HEK293 (cell line): ENCODE results near the gene IQCE.

Experiments
- CTCF ChIA-PET: fragments of 350-600 bp; formaldehyde crosslinking; extraction: SDS; loops from one replicate; lab custom pipeline; 2021; ENCODE audit warnings: antibody characterized with exemption; lab: Yijun Ruan, JAX
- POLR2A ChIA-PET: fragments of 300-600 bp; formaldehyde crosslinking; extraction: SDS; loops from one replicate; lab custom pipeline; 2020; ENCODE audit warnings: antibody characterized with exemption, inconsistent platforms; lab: Yijun Ruan, JAX
- H3K27ac ChIP-seq: fragments of 200-500 bp; sonication (Bioruptor generic); 2 replicates; pipeline ENCODE4 v1.5.1; 2014; ENCODE audit warnings: low read depth, low read length, control low read depth, inconsistent platforms; ENCODE audit errors: extremely low read depth
- H3K36me3 ChIP-seq, 2 experiments: fragments of 200-500 bp in 1 of 2; sonication (Bioruptor generic) in 1 of 2; 1 replicate in 1 of 2; 2 replicates in 1 of 2; pipeline ENCODE4 v1.5.1; 2014 to 2017; ENCODE audit warnings: inconsistent platforms in 2 of 2, low read length in 2 of 2; ENCODE audit not compliant: control insufficient read depth in 2 of 2, insufficient read depth in 1 of 2
- H3K4me1 ChIP-seq: fragments of 200-500 bp; sonication (Bioruptor generic); 2 replicates; pipeline ENCODE4 v1.5.1; 2014; ENCODE audit warnings: mild to moderate bottlenecking, low read length, inconsistent platforms; ENCODE audit not compliant: control insufficient read depth, insufficient read depth
- H3K4me3 ChIP-seq: 2 replicates; pipeline ENCODE4 v1.5.1; 2011; ENCODE audit warnings: low read depth, mild to moderate bottlenecking, control low read depth, low read length, moderate library complexity
- H3K9me3 ChIP-seq: fragments of 200-500 bp; sonication (Bioruptor generic); 2 replicates; pipeline ENCODE4 v1.5.1; 2014; ENCODE audit warnings: low read depth, low read length, inconsistent platforms; ENCODE audit not compliant: control insufficient read depth, insufficient read depth
- CTCF ChIP-seq: fragments of 450-650 bp; formaldehyde crosslinking; IDR thresholded peaks from 2 replicates; pipeline ENCODE4 v1.5.1; 2016; ENCODE audit warnings: missing biosample characterization, missing genetic modification characterization
- ELK4 ChIP-seq: IDR thresholded peaks from 2 replicates; pipeline ENCODE4 v1.6.1; 2011; ENCODE audit warnings: mild to moderate bottlenecking, low read depth, low read length, borderline replicate concordance
- MZF1 ChIP-seq: fragments of 450-650 bp; formaldehyde crosslinking; IDR thresholded peaks from 2 replicates; pipeline ENCODE4 v1.5.1; 2017; ENCODE audit warnings: missing biosample characterization, missing genetic modification characterization, borderline replicate concordance
- PATZ1 ChIP-seq: fragments of 450-650 bp; formaldehyde crosslinking; IDR thresholded peaks from 2 replicates; pipeline ENCODE4 v1.5.1; 2016; ENCODE audit warnings: missing biosample characterization, missing genetic modification characterization
- TSHZ1 ChIP-seq: fragments of 450-650 bp; formaldehyde crosslinking; IDR thresholded peaks from 2 replicates; pipeline ENCODE4 v1.5.1; 2016; ENCODE audit warnings: missing biosample characterization, missing genetic modification characterization, borderline replicate concordance
- ZNF148 ChIP-seq: fragments of 450-650 bp; formaldehyde crosslinking; IDR thresholded peaks from 2 replicates; pipeline ENCODE4 v1.5.0; 2017; ENCODE audit warnings: missing biosample characterization, missing genetic modification characterization, borderline replicate concordance
- ZNF157 ChIP-seq: fragments of 450-650 bp; formaldehyde crosslinking; IDR thresholded peaks from 2 replicates; pipeline ENCODE4 v1.5.1; 2016; ENCODE audit warnings: missing biosample characterization, missing genetic modification characterization
- ZNF292 ChIP-seq: fragments of 450-650 bp; formaldehyde crosslinking; IDR thresholded peaks from 2 replicates; pipeline ENCODE4 v1.5.1; 2016; ENCODE audit warnings: low read depth, missing biosample characterization, missing genetic modification characterization, borderline replicate concordance
- ZNF366 ChIP-seq: fragments of 450-650 bp; formaldehyde crosslinking; conservative IDR thresholded peaks from 2 replicates; pipeline ENCODE4 v1.5.1; 2016; ENCODE audit warnings: missing biosample characterization, missing genetic modification characterization
- ZNF518A ChIP-seq: fragments of 450-650 bp; formaldehyde crosslinking; conservative IDR thresholded peaks from 2 replicates; pipeline ENCODE4 v1.5.1; 2016; ENCODE audit warnings: low read depth, missing biosample characterization, missing genetic modification characterization
- ZNF580 ChIP-seq: fragments of 450-650 bp; formaldehyde crosslinking; IDR thresholded peaks from 2 replicates; pipeline ENCODE4 v1.5.1; 2016; ENCODE audit warnings: missing biosample characterization, missing genetic modification characterization
- ZNF626 ChIP-seq: fragments of 450-650 bp; sonication (Bioruptor Pico); formaldehyde crosslinking; IDR thresholded peaks from 2 replicates; pipeline ENCODE4 v1.5.1; 2018; ENCODE audit warnings: missing biosample characterization, missing genetic modification characterization, inconsistent platforms
- ZNF654 ChIP-seq: fragments of 450-650 bp; formaldehyde crosslinking; IDR thresholded peaks from 2 replicates; pipeline ENCODE4 v1.5.1; 2016; ENCODE audit warnings: low read depth, missing biosample characterization, missing genetic modification characterization
- ZNF670 ChIP-seq: fragments of 450-650 bp; formaldehyde crosslinking; IDR thresholded peaks from 2 replicates; pipeline ENCODE4 v1.5.1; 2016; ENCODE audit warnings: missing biosample characterization, missing genetic modification characterization, low read depth
- ZNF791 ChIP-seq: fragments of 450-650 bp; formaldehyde crosslinking; IDR thresholded peaks from 2 replicates; pipeline ENCODE4 v1.5.1; 2016; ENCODE audit warnings: missing biosample characterization, missing genetic modification characterization
- ZSCAN16 ChIP-seq: fragments of 450-650 bp; formaldehyde crosslinking; IDR thresholded peaks from 2 replicates; pipeline ENCODE4 v1.5.1; 2016; ENCODE audit warnings: missing biosample characterization, missing genetic modification characterization

IQCE gene

GRCh38 chr7:2594599-2594998 is 35.8 kb downstream of the IQCE start (continued):
- no peak for TF ChIP-seq ZNF148
- TF ChIP-seq ZNF366 (tag by site-specific recombination) = no peak
- TF ChIP-seq ZNF518A (tag by site-specific recombination) = no peak
- TF ChIP-seq ZNF626 (tag by site-specific recombination) = no peak
- no peak for TF ChIP-seq ZNF292 (tag by site-specific recombination)
- no peak for TF ChIP-seq ZNF670 (tag by site-specific recombination)
- TF ChIP-seq ZNF654 (tag by site-specific recombination) = no peak

GRCh38 chr7:2595258-2595860 is 36.6 kb downstream of the IQCE start:
- no peak overlapping the region for H3K27ac ChIP-seq
- no peaks in the 10 kb centered on the region for H3K4me1 ChIP-seq
- CTCF ChIA-PET = interaction anchor here (0.6 kb wide), 1 partner anchor 653 kb away, joined by 3 read pairs; no protein-coding TSS in a partner anchor
- POLR2A ChIA-PET = interaction anchor here (0.7 kb wide), 1 partner anchor 49 kb away, joined by 9 read pairs; no protein-coding TSS in a partner anchor
- H3K36me3 ChIP-seq = peaks cover 0 to 64% of the 10 kb centered on the region in 2 experiments; a peak in 2 of 3 replicates
- H3K9me3 ChIP-seq = no peaks in the 10 kb centered on the region
- H3K4me3 ChIP-seq = no peak overlapping the region
- TF ChIP-seq ZNF366 (tag by site-specific recombination) (no peak), TSHZ1 (tag by site-specific recombination) (no peak), ZNF580 (tag by site-specific recombination) (no peak), ZSCAN16 (tag by site-specific recombination) (no peak), ZNF791 (no peak), CTCF (no peak), ZNF157 (tag by site-specific recombination) (no peak), ELK4 (no peak), PATZ1 (tag by site-specific recombination) (no peak), MZF1 (no peak)
